IPS DF 6.9 (cell line): ENCODE measurements around the gene IGSF23.

Experiments used
- DNase-seq: peaks from one replicate; pipeline ENCODE4 v3.0.0-alpha.2; 2013; ENCODE audit warnings: low read depth, low spot score
- H3K27ac ChIP-seq: one replicate; pipeline ENCODE4 v1.5.1; 2013; ENCODE audit warnings: low read length, control low read depth
- H3K27me3 ChIP-seq: 2 replicates; pipeline ENCODE4 v1.6.1; 2013; ENCODE audit warnings: mild to moderate bottlenecking, low read length; ENCODE audit not compliant: control insufficient read depth, insufficient read depth
- H3K36me3 ChIP-seq: 2 replicates; pipeline ENCODE4 v1.6.1; 2013; ENCODE audit warnings: low read length; ENCODE audit not compliant: control insufficient read depth, insufficient read depth
- H3K4me1 ChIP-seq: 2 replicates; pipeline ENCODE4 v1.6.1; 2013; ENCODE audit warnings: low read length; ENCODE audit not compliant: control insufficient read depth, insufficient read depth
- H3K4me3 ChIP-seq: 2 replicates; pipeline ENCODE4 v1.5.1; 2013; ENCODE audit warnings: mild to moderate bottlenecking, low read length
- H3K9me3 ChIP-seq: 2 replicates; pipeline ENCODE4 v1.6.1; 2013; ENCODE audit warnings: low read length, inconsistent platforms; ENCODE audit not compliant: control insufficient read depth, insufficient read depth
- WGBS: extraction: QIAGEN DNeasy Blood & Tissue Kit; methylation state at CpG from one replicate; pipeline ENCODE4 v1.1.7; 2013; ENCODE audit warnings: mixed read lengths, missing lambda C conversion rate; ENCODE audit not compliant: insufficient read length, insufficient coverage; 5-methylcytosine and 5-hydroxymethylcytosine counted together

The IGSF23 gene

GRCh38 chr19:44575116-44575700 lies 38.2 kb upstream of the IGSF23 start:
- DNase-seq = no peak
- Histone ChIP-seq H3K4me1 (no peaks in the 10 kb centered on the region), H3K9me3 (no peaks in the 10 kb centered on the region), H3K27ac (no peak overlapping the region), H3K4me3 (no peak overlapping the region), H3K27me3 (no peaks in the 10 kb centered on the region), H3K36me3 (no peaks in the 10 kb centered on the region)
- WGBS = no CpG with 5 or more reads among the region's 11 CpGs

- H3K36me3 ChIP-seq = no peaks in the 10 kb centered on the region
- no peak overlapping the region for H3K27ac ChIP-seq
- no peak overlapping the region for H3K4me3 ChIP-seq
- no CpG with 5 or more reads among the region's 8 CpGs for WGBS
- H3K9me3 ChIP-seq = no peaks in the 10 kb centered on the region
- no peaks in the 10 kb centered on the region for H3K4me1 ChIP-seq
- DNase-seq = peak; percentile 25
- no peaks in the 10 kb centered on the region for H3K27me3 ChIP-seq
These were observed 36.4 kb upstream of the IGSF23 start for GRCh38 chr19:44576843-44577565.

GRCh38 chr19:44577566-44577874 lies 35.8 kb upstream of the IGSF23 start:
- no peaks in the 10 kb centered on the region for H3K36me3 ChIP-seq
- no peak for DNase-seq
- H3K4me1 ChIP-seq = no peaks in the 10 kb centered on the region
- no peaks in the 10 kb centered on the region for H3K9me3 ChIP-seq
- H3K4me3 ChIP-seq = no peak overlapping the region
- H3K27ac ChIP-seq = no peak overlapping the region
- no peaks in the 10 kb centered on the region for H3K27me3 ChIP-seq
- no CpG with 5 or more reads among the region's 1 CpG for WGBS

- Histone ChIP-seq H3K9me3 (no peaks in the 10 kb centered on the region), H3K4me3 (no peak overlapping the region), H3K36me3 (no peaks in the 10 kb centered on the region), H3K4me1 (no peaks in the 10 kb centered on the region), H3K27me3 (no peaks in the 10 kb centered on the region), H3K27ac (no peak overlapping the region)
- WGBS = no CpG with 5 or more reads among the region's 5 CpGs
- DNase-seq = no peak
These were observed 33.5 kb upstream of the IGSF23 start for GRCh38 chr19:44579663-44580365.

- no peak overlapping the region for H3K27ac ChIP-seq
- H3K9me3 ChIP-seq = 0 out of 2 replicates have a peak, but pooled peaks cover under 1% of the 10 kb centered on the region
- no peaks in the 10 kb centered on the region for H3K36me3 ChIP-seq
- WGBS = no CpG with 5 or more reads among the region's 11 CpGs
- H3K4me1 ChIP-seq = no peaks in the 10 kb centered on the region
- H3K4me3 ChIP-seq = no peak overlapping the region
- H3K27me3 ChIP-seq = no peaks in the 10 kb centered on the region
- no peak for DNase-seq
These were observed 32.9 kb upstream of the IGSF23 start for GRCh38 chr19:44580366-44580895.

- Histone ChIP-seq H3K9me3 (0 out of 2 replicates have a peak, but pooled peaks cover 1% of the 10 kb centered on the region), H3K4me1 (no peaks in the 10 kb centered on the region), H3K36me3 (no peaks in the 10 kb centered on the region), H3K27me3 (no peaks in the 10 kb centered on the region), H3K27ac (no peak overlapping the region), H3K4me3 (no peak overlapping the region)
- no CpG with 5 or more reads among the region's 2 CpGs for WGBS
- no peak for DNase-seq
These were observed 32.1 kb upstream of the IGSF23 start for GRCh38 chr19:44581288-44581687.

- H3K4me1 ChIP-seq = no peaks in the 10 kb centered on the region
- no peak overlapping the region for H3K4me3 ChIP-seq
- 100% methylated on average over 1 of the region's 10 CpGs for WGBS
- H3K27me3 ChIP-seq = no peaks in the 10 kb centered on the region
- H3K9me3 ChIP-seq = 0 out of 2 replicates have a peak, but pooled peaks cover 1% of the 10 kb centered on the region
- DNase-seq = peak; percentile 37
- H3K36me3 ChIP-seq = no peaks in the 10 kb centered on the region
- no peak overlapping the region for H3K27ac ChIP-seq
These were observed 30.6 kb upstream of the IGSF23 start for GRCh38 chr19:44582581-44583265.

GRCh38 chr19:44585371-44586133 lies 27.8 kb upstream of the IGSF23 start:
- no peaks in the 10 kb centered on the region for H3K36me3 ChIP-seq
- no peak overlapping the region for H3K4me3 ChIP-seq
- no peaks in the 10 kb centered on the region for H3K4me1 ChIP-seq
- no peak overlapping the region for H3K27ac ChIP-seq
- no peaks in the 10 kb centered on the region for H3K27me3 ChIP-seq
- DNase-seq = no peak
- H3K9me3 ChIP-seq = 0 out of 2 replicates have a peak, but pooled peaks cover 1% of the 10 kb centered on the region
- no CpG with 5 or more reads among the region's 5 CpGs for WGBS

- Histone ChIP-seq H3K4me3 (no peak overlapping the region), H3K4me1 (no peaks in the 10 kb centered on the region), H3K36me3 (no peaks in the 10 kb centered on the region), H3K27ac (no peak overlapping the region), H3K27me3 (no peaks in the 10 kb centered on the region), H3K9me3 (0 out of 2 replicates have a peak, but pooled peaks cover 1% of the 10 kb centered on the region)
- whole genome bisulfite sequencing = no CpG with 5 or more reads among the region's 2 CpGs
- no peak for DNase-seq
These were observed 25.2 kb upstream of the IGSF23 start for GRCh38 chr19:44587963-44588770.
